Mesothelial cell of epicardium (in vitro differentiated cells): ENCODE results near the gene PIEZO2. TPM values are rescaled to one million over a fixed set of nuclear protein-coding genes. Genes with fewer than 3 reads are reported as not detected.

Experiments
- DNase-seq, 2 experiments: peaks; one replicate each; pipeline ENCODE4 v3.0.0; 2021; ENCODE audit warnings: low spot score in 2 of 2; ENCODE audit not compliant: unreplicated experiment in 2 of 2
- H3K27ac Mint-ChIP-seq: 2 replicates; pipeline ENCODE4 v1.8.0; 2021; ENCODE audit warnings: mixed read lengths
- H3K27me3 Mint-ChIP-seq: 2 replicates; pipeline ENCODE4 v1.8.0; 2021; ENCODE audit warnings: low read depth, mixed read lengths
- H3K36me3 Mint-ChIP-seq: 2 replicates; pipeline ENCODE4 v1.8.0; 2021; ENCODE audit warnings: mixed read lengths
- H3K4me1 Mint-ChIP-seq: 2 replicates; pipeline ENCODE4 v1.8.0; 2021; ENCODE audit warnings: mixed read lengths
- H3K4me3 Mint-ChIP-seq: 2 replicates; pipeline ENCODE4 v1.8.0; 2021; ENCODE audit warnings: mild to moderate bottlenecking, moderate library complexity, mixed read lengths
- H3K9me3 Mint-ChIP-seq: 2 replicates; pipeline ENCODE4 v1.8.0; 2021; ENCODE audit warnings: mixed read lengths
- CTCF ChIP-seq: fragments of 200-600 bp; sonication (generic); IDR thresholded peaks from one replicate; pipeline ENCODE4 v1.5.0; 2021; ENCODE audit warnings: antibody characterized with exemption; ENCODE audit not compliant: unreplicated experiment
- total RNA-seq: library from RNA; stranded (reverse); gene quantifications from 3 replicates; pipeline ENCODE4 v1.2.1, GENCODE V29; 2021

Gene PIEZO2
- total RNA-seq, 1 donor from 2014 or later = 36.7 TPM

GRCh38 chr18:10718809-10719208, 430.6 kb downstream of the PIEZO2 start:
- H3K27me3 Mint-ChIP-seq = no peaks in the 10 kb centered on the region
- H3K27ac Mint-ChIP-seq = no peak overlapping the region
- DNase-seq = no peak
- H3K36me3 Mint-ChIP-seq = no peaks in the 10 kb centered on the region
- no peak overlapping the region for H3K4me3 Mint-ChIP-seq
- peaks cover 3% of the 10 kb centered on the region for H3K9me3 Mint-ChIP-seq
- H3K4me1 Mint-ChIP-seq = peaks cover 3% of the 10 kb centered on the region
- TF ChIP-seq CTCF = no peak

- Mint-ChIP-seq H3K4me3 (no peak overlapping the region), H3K4me1 (peaks cover 8% of the 10 kb centered on the region), H3K9me3 (peaks cover 3% of the 10 kb centered on the region), H3K27me3 (no peaks in the 10 kb centered on the region), H3K27ac (no peak overlapping the region), H3K36me3 (no peaks in the 10 kb centered on the region)
- no peak for TF ChIP-seq CTCF
- DNase-seq = no peak
These were observed 433.6 kb downstream of the PIEZO2 start for GRCh38 chr18:10715791-10716190.

GRCh38 chr18:10713409-10713808, 436.0 kb downstream of the PIEZO2 start:
- TF ChIP-seq CTCF = no peak
- H3K36me3 Mint-ChIP-seq = no peaks in the 10 kb centered on the region
- no peak overlapping the region for H3K27ac Mint-ChIP-seq
- H3K4me3 Mint-ChIP-seq = no peak overlapping the region
- no peaks in the 10 kb centered on the region for H3K9me3 Mint-ChIP-seq
- H3K4me1 Mint-ChIP-seq = peaks cover 8% of the 10 kb centered on the region
- no peak for DNase-seq
- no peaks in the 10 kb centered on the region for H3K27me3 Mint-ChIP-seq

- DNase-seq = no peak
- Mint-ChIP-seq H3K4me1 (no peaks in the 10 kb centered on the region), H3K4me3 (no peak overlapping the region), H3K9me3 (no peaks in the 10 kb centered on the region), H3K27me3 (no peaks in the 10 kb centered on the region), H3K36me3 (peaks cover 8% of the 10 kb centered on the region), H3K27ac (no peak overlapping the region)
- TF ChIP-seq CTCF = no peak
These were observed 442.1 kb downstream of the PIEZO2 start for GRCh38 chr18:10707294-10707693.

GRCh38 chr18:10705786-10706185, 443.6 kb downstream of the PIEZO2 start:
- Mint-ChIP-seq H3K9me3 (no peaks in the 10 kb centered on the region), H3K36me3 (peaks cover 8% of the 10 kb centered on the region), H3K4me1 (no peaks in the 10 kb centered on the region), H3K4me3 (no peak overlapping the region), H3K27me3 (no peaks in the 10 kb centered on the region), H3K27ac (no peak overlapping the region)
- TF ChIP-seq CTCF = no peak
- DNase-seq = no peak

GRCh38 chr18:10705291-10705690, 444.1 kb downstream of the PIEZO2 start:
- H3K36me3 Mint-ChIP-seq = peaks cover 8% of the 10 kb centered on the region
- H3K4me3 Mint-ChIP-seq = no peak overlapping the region
- no peak for TF ChIP-seq CTCF
- no peaks in the 10 kb centered on the region for H3K27me3 Mint-ChIP-seq
- DNase-seq = no peak
- no peak overlapping the region for H3K27ac Mint-ChIP-seq
- H3K4me1 Mint-ChIP-seq = no peaks in the 10 kb centered on the region
- no peaks in the 10 kb centered on the region for H3K9me3 Mint-ChIP-seq
